Raji (cell line): Measurements from ENCODE around the gene ERVK3-1.

Experiments used
- POLR2A ChIP-seq: IDR thresholded peaks from 2 replicates; pipeline ENCODE4 v1.6.1; 2011; ENCODE audit warnings: low read depth, low read length, control low read depth; ENCODE audit not compliant: insufficient read depth

The ERVK3-1 gene, protein sequence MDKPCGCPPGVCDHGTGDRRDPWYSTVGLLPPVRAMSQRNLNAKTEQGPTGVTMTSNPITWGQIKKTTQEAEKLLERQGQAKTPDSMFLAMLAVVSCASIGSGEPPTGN

DNA sequence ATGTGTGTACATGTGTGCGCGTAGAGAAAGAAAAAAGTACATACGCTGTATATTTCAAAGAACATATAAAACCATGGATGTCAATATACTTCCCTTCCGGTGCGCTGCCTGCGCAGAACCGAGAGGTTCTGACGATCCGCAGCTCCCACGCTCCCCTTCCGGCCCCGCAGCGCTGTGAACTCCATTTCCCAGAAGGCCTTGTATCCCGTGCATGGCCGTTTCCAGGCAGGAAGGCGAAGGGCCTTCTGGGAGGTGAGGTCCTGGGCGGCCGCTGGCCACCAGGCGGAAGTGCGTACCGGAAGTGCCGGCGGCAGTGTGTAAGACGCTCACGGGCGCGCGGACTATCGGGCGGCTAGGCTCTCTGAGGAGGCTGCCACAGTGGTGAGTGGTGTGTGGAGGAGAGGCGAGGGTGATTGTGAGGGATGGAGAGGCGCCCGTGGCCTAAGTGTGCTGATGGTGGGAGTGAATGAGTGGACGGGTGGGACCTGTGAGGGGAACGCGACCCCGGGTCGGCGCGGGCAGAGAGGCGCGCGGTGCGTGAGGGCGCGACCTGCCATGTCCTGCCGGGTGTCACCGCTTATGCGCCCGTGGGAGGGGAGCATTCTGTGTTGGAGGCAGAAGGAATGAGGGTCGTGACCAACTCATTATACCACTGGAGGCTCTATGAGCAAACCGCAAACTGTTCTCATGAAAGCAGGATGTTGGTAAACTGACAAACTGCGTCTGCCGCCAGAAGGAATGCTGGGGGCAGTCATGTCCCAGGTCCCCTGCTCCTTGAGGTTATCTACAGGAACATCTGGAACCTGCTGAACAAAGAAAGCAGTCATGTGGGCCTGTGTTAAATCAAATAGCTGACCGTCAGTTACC, at the start of gene ERVK3-1:
ERVK3-1 (plus strand) TSS at position 313 of the 867 bp plus-strand sequence. CDS start 6,792 bp downstream, outside the sequence.
- peak; percentile 97 for TF ChIP-seq POLR2A

DNA sequence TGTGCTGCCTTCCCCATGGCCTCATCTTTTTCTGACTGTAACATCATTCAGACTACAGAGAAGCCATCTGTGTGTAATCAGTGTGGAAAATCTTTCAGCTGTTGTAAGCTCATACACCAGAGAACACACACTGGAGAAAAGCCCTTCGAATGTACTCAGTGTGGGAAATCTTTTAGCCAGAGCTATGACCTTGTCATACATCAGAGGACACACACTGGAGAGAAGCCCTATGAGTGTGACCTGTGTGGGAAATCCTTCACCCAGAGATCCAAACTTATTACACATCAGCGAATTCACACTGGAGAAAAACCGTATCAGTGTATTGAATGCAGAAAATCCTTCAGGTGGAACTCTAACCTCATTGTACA, 43.6 kb upstream of the ERVK3-1 start:
- TF ChIP-seq POLR2A: no peak

GRCh38 chr19:58261968-58262921, 42.9 kb upstream of the ERVK3-1 start:
- no peak for TF ChIP-seq POLR2A

- TF ChIP-seq POLR2A: no peak
Observed at GRCh38 chr19:58262922-58263296, 42.3 kb upstream of the ERVK3-1 start.

DNA sequence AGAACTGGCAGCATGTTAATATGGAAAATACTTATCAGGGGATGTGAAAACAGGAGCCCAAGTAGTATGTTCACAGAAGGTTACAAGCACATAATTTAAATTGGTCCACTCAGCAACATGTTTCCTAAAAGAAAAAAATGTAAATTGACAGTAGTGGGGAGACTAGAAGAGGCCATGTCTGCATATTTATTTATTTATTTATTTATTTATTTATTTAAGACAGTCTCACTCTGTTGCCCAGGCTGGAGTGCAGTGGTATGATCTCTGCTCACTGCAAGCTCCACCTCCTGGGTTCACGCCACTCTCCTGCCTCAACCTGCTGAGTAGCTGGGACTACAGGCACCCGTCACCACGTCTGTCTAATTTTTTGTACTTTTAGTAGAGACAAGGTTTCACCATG, 40.1 kb upstream of the ERVK3-1 start:
- TF ChIP-seq POLR2A: no peak

GRCh38 chr19:58268344-58268743, 36.8 kb upstream of the ERVK3-1 start:
- no peak for TF ChIP-seq POLR2A

- TF ChIP-seq POLR2A: no peak
Observed at GRCh38 chr19:58274771-58275201, 30.4 kb upstream of the ERVK3-1 start.

DNA sequence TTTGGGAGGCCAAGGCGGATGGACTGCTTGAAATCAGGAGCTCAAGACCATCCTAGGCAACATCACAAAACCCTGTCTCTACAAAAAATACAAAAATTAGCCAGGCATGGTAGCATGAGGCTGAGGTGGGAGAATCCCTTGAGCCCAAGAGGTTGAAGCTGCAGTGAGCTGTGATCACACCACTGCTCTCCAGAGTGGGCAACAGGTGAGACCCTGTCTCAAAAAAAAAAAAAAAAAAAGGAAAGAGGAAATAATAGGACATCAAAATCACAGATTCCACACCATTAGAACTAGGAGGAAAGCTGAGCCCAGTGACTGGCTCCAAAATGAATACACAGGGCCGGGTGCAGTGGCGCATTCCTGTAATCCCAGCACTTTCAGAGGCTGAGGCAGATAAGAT, 29.6 kb upstream of the ERVK3-1 start:
- TF ChIP-seq POLR2A: no peak

DNA sequence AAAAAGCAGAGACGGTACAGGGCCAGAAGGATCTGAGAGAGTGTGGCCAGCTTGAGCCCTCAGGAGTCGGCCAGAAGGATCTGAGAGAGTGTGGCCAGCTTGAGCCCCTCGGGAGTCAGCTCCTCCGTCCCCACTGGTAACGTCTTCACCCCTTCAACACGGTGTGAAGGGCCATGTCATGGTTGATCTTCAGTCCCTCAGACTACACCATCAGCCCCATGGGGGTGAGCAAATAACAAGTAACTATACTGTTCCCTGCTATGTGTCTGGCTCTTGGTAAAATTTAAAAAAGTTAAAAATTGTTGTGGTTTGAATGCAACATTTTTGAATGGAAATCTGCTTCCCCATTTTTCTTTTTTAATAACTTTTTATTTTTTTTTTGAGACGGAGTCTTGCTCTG, 28.0 kb upstream of the ERVK3-1 start:
- TF ChIP-seq POLR2A: no peak

DNA sequence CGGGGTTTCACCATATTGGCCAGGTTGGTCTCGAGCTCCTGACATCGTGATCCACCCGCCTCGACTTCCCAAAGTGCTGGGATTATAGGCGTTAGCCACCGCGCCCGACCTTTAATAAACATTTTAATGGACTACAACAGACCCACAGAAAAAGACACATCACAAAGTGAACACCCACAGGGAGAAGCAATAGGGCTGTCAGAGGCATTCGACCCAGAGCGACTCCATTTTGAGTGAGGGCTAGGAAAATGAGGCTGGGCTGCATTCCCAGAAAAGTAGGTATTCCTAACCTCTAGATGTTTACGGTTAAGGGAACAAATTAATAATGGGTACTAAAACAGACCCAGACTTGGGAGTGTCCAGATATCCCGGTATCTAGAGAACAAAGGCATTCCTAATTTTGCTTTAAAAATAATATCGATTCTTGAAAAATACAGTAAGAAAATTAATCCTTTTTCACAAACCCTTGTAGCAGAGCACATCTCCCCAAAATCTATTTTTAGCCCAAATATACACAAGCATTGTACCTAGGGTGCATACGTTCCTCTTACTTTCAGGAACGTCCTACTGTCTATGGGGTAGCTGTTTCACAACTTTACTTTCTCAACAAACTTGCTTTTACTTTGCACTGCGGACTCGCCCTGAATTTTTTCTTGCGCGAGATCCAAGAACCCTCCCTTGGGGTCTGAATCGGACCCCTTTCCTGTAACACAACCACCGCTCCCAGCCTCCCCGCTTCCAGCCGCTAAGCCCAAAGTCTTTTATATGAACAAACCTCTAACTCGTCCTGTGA, 27.2 kb upstream of the ERVK3-1 start:
- no peak for TF ChIP-seq POLR2A

DNA sequence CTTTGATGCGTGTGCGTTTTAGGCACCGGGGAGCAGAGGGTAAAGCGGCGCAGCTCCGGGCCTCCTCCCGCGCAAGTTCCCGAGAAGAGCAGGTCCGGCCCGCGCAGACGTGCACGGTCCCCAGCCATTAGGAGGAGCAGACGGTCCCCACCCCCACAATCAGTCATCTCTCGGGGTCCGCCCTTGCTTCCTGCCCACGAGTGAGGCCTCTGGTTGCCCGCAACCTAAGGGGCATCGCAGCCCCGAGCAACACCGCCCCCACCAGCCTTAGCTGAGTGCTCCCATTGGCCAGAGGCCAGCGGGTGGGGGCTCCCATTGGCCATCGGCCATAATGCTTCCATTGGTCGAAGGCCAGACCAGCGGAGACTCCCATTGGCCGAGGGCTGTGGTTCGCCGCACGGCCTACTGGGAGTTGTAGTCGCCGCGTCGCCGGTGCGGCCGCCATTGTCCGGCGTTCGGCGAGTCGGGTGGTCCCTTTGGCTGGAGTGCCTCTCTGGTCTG, 26.6 kb upstream of the ERVK3-1 start, which contains the start of gene ZNF8:
ZNF8 (plus strand) TSS at position 415 of the 501 bp plus-strand sequence. CDS start 127 bp downstream, outside the sequence.
- TF ChIP-seq POLR2A: peak; percentile 85

DNA sequence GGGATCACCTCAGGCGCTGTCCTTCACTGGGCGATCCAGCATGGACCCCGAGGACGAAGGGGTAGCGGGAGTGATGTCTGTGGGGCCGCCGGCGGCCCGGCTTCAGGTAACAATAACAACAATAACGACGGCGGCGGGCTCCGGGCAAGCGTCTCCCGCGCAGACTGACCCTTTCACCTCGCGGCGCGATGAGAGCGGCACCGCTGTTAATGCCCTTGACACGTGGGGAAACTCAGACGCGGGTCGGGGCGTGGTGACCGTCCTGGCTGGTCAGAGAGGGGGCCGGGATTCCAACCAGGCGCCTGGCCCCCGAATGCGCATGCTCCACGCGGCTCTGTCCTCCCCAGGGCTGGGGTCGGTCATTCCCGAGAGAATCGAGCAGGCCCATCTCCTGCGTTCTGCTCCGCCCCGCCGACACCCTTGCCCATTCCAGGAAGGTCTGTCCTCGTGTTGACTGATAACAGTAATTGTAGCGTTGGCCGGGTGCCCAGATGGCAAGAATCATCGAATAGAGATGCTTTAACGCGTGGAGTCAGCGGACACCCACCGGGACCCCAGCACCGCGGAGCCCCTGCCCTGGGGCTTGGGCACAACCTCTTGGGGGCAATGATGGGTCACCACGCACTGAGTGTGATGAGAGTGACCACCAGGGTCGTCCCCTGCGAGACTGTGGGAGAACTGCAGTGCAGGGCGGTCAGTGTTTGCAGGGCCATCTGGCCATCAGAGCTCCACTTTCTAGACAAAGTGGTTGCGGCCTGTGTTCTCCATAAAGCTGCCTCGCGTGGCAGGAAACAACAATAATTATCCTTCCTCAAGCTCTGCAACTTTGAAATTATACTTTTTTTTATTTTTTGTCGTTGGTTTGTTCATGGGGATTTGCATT, 25.9 kb upstream of the ERVK3-1 start:
- no peak for TF ChIP-seq POLR2A

GRCh38 chr19:58279925-58280316, 25.3 kb upstream of the ERVK3-1 start:
- TF ChIP-seq POLR2A: no peak
